HepG2 (cell line): Measurements from ENCODE around the gene ITPK1. TPM values are rescaled to one million over a fixed set of nuclear protein-coding genes. Genes with fewer than 3 reads are reported as not detected.

ENCODE experiments used
- ARID2 ChIP-seq: sonication (generic); formaldehyde crosslinking; IDR thresholded peaks from 2 replicates; pipeline ENCODE4 v1.8.1; 2022; ENCODE audit warnings: mild to moderate bottlenecking, missing genetic modification reagents, borderline replicate concordance
- CHD4 ChIP-seq: fragments of 200-600 bp; sonication (generic); IDR thresholded peaks from 2 replicates; pipeline ENCODE4 v1.7.0; 2017; ENCODE audit warnings: mild to moderate bottlenecking, low read length, borderline replicate concordance
- FOXP1 ChIP-seq, 2 experiments: fragments of 450-650 bp in 1 of 2; IDR thresholded peaks; 2 replicates each; pipeline ENCODE4 v1.6.1; 2017 to 2018; ENCODE audit warnings: antibody characterized with exemption in 1 of 2
- JUN ChIP-seq: sonication (generic); formaldehyde crosslinking; IDR thresholded peaks from 2 replicates; pipeline ENCODE4 v1.4.0; 2020; ENCODE audit warnings: mild to moderate bottlenecking, missing genetic modification reagents
- KMT2A ChIP-seq: sonication (generic); formaldehyde crosslinking; IDR thresholded peaks from 2 replicates; pipeline ENCODE4 v1.4.0; 2020; ENCODE audit warnings: missing genetic modification reagents
- NFYB ChIP-seq: sonication (generic); formaldehyde crosslinking; IDR thresholded peaks from 2 replicates; pipeline ENCODE4 v1.4.0; 2020; ENCODE audit warnings: missing genetic modification reagents
- NR2C2 ChIP-seq: sonication (generic); formaldehyde crosslinking; IDR thresholded peaks from 2 replicates; pipeline ENCODE4 v1.4.0; 2020; ENCODE audit warnings: missing genetic modification reagents, mild to moderate bottlenecking, moderate library complexity, borderline replicate concordance
- PHF21A ChIP-seq: sonication (generic); formaldehyde crosslinking; IDR thresholded peaks from 2 replicates; pipeline ENCODE4 v1.5.0; 2020; ENCODE audit warnings: mild to moderate bottlenecking, missing genetic modification reagents
- RXRA ChIP-seq: sonication (generic); formaldehyde crosslinking; IDR thresholded peaks from 2 replicates; pipeline ENCODE4 v1.5.1; 2020; ENCODE audit warnings: missing genetic modification reagents
- SIX4 ChIP-seq: sonication (generic); formaldehyde crosslinking; IDR thresholded peaks from 2 replicates; pipeline ENCODE4 v1.4.0; 2020; ENCODE audit warnings: missing genetic modification reagents
- SMAD3 ChIP-seq: sonication (generic); formaldehyde crosslinking; IDR thresholded peaks from 2 replicates; pipeline ENCODE4 v1.4.0; 2020; ENCODE audit warnings: missing genetic modification reagents
- TOE1 ChIP-seq: sonication (generic); formaldehyde crosslinking; IDR thresholded peaks from 2 replicates; pipeline ENCODE4 v1.4.0; 2020; ENCODE audit warnings: mild to moderate bottlenecking, missing genetic modification reagents
- YEATS4 ChIP-seq: sonication (generic); formaldehyde crosslinking; IDR thresholded peaks from 2 replicates; pipeline ENCODE4 v1.4.0; 2020; ENCODE audit warnings: missing genetic modification reagents, borderline replicate concordance
- ZNF232 ChIP-seq: sonication (generic); formaldehyde crosslinking; IDR thresholded peaks from 2 replicates; pipeline ENCODE4 v1.4.0; 2020; ENCODE audit warnings: missing genetic modification reagents, borderline replicate concordance
- ZNF382 ChIP-seq: sonication (generic); formaldehyde crosslinking; IDR thresholded peaks from 2 replicates; pipeline ENCODE4 v1.5.0; 2020; ENCODE audit warnings: missing genetic modification reagents, mild to moderate bottlenecking, borderline replicate concordance
- ZNF543 ChIP-seq: sonication (generic); formaldehyde crosslinking; IDR thresholded peaks from 2 replicates; pipeline ENCODE4 v1.4.0; 2020; ENCODE audit warnings: mild to moderate bottlenecking, missing genetic modification reagents
- ZNF772 ChIP-seq: sonication (generic); formaldehyde crosslinking; IDR thresholded peaks from 2 replicates; pipeline ENCODE4 v1.5.0; 2020; ENCODE audit warnings: mild to moderate bottlenecking, missing genetic modification reagents
- ZNF784 ChIP-seq: sonication (generic); formaldehyde crosslinking; IDR thresholded peaks from 2 replicates; pipeline ENCODE4 v1.5.1; 2020; ENCODE audit warnings: missing genetic modification reagents, mild to moderate bottlenecking, borderline replicate concordance
- ZNF788 ChIP-seq: sonication (generic); formaldehyde crosslinking; IDR thresholded peaks from 2 replicates; pipeline ENCODE4 v1.5.0; 2020; ENCODE audit warnings: mild to moderate bottlenecking, missing genetic modification reagents, borderline replicate concordance
- ZNF879 ChIP-seq: sonication (generic); formaldehyde crosslinking; IDR thresholded peaks from 2 replicates; pipeline ENCODE4 v1.8.1; 2023; ENCODE audit warnings: missing genetic modification reagents
- polyA plus RNA-seq, 8 experiments: library from polyadenylated mRNA; depleted of rRNA in 3 of 8; stranded (reverse) in 7 of 8; unstranded in 1 of 8; fragments of >200 nt; fragmentation: Illumina TruSeq in 4 of 8; extraction: Trizol in 4 of 8; gene quantifications; 2 replicates each; pipeline versions ENCODE4 v1.2.1 to v1.2.3, GENCODE V29; 2011 to 2016; ENCODE audit warnings: low read depth in 4 of 8, missing spikeins in 1 of 8, mixed read lengths in 1 of 8; ENCODE audit not compliant: insufficient read depth in 1 of 8
- total RNA-seq, 5 experiments: library from RNA; depleted of rRNA; stranded (reverse); fragments of >200 nt; fragmentation: Illumina TruSeq; extraction: Trizol; gene quantifications; 2 replicates each; pipeline ENCODE4 v1.2.3, GENCODE V29; 2016; ENCODE audit warnings: low read depth in 1 of 5
- TF ChIP-seq, protein P1 (sequence below): sonication (generic); formaldehyde crosslinking; conservative IDR thresholded peaks from 2 replicates; pipeline ENCODE4 v1.5.0; 2020; ENCODE audit warnings: missing genetic modification reagents
- TF ChIP-seq, protein P2 (sequence below), 2 experiments: sonication (generic) in 1 of 2; formaldehyde crosslinking in 1 of 2; IDR thresholded peaks; 2 replicates each; pipeline versions ENCODE4 v1.6.1 to v1.9.0; 2014 to 2022; ENCODE audit warnings: antibody characterized with exemption in 1 of 2, borderline replicate concordance in 1 of 2, inconsistent platforms in 1 of 2, low read depth in 1 of 2, missing genetic modification reagents in 1 of 2

Gene ITPK1
- total and polyA plus RNA-seq, 2 of the 13 experiments (the other 11 are each of a cell fraction or from before 2014, with no cell fraction given), result 20.5 to 47.5 TPM

- TF ChIP-seq ZNF772 (CRISPR knock-in tag) (0 out of 2 replicates have a peak, but pooled peaks have one; percentile 31), RXRA (CRISPR knock-in tag) (peak; percentile 96), ZNF879 (CRISPR knock-in tag) (no peak), JUN (CRISPR knock-in tag) (no peak; the same call in 1 of the 2 replicates), SIX4 (CRISPR knock-in tag) (0 out of 2 replicates have a peak, but pooled peaks have one; percentile 29), ZNF232 (no peak), PHF21A (CRISPR knock-in tag) (peak; percentile 93), TOE1 (CRISPR knock-in tag) (no peak), SMAD3 (peak; percentile 41; the same call in 1 of the 2 replicates), ZNF543 (no peak), FOXP1 (IDR thresholded peaks at IDR 0.05) (no peak), FOXP1 (CRISPR knock-in tag; IDR thresholded peaks at IDR 0.05) (peak; percentile 67), NFYB (CRISPR knock-in tag) (peak; percentile 38), ZNF382 (no peak), ARID2 (CRISPR knock-in tag) (no peak), CHD4 (no peak; the same call in 1 of the 2 replicates), KMT2A (CRISPR knock-in tag) (peak; percentile 50; the same call in 1 of the 2 replicates), YEATS4 (CRISPR knock-in tag) (peak; percentile 75), NR2C2 (CRISPR knock-in tag) (peak; percentile 80), ZNF788 (CRISPR knock-in tag) (peak; percentile 75; the same call in 1 of the 2 replicates), ZNF784 (no peak)
- TF ChIP-seq, protein P1, sequence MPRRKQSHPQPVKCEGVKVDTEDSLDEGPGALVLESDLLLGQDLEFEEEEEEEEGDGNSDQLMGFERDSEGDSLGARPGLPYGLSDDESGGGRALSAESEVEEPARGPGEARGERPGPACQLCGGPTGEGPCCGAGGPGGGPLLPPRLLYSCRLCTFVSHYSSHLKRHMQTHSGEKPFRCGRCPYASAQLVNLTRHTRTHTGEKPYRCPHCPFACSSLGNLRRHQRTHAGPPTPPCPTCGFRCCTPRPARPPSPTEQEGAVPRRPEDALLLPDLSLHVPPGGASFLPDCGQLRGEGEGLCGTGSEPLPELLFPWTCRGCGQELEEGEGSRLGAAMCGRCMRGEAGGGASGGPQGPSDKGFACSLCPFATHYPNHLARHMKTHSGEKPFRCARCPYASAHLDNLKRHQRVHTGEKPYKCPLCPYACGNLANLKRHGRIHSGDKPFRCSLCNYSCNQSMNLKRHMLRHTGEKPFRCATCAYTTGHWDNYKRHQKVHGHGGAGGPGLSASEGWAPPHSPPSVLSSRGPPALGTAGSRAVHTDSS (CRISPR knock-in tag), result 0 out of 2 replicates have a peak, but pooled peaks have one; percentile 30
- TF ChIP-seq, protein P2, sequence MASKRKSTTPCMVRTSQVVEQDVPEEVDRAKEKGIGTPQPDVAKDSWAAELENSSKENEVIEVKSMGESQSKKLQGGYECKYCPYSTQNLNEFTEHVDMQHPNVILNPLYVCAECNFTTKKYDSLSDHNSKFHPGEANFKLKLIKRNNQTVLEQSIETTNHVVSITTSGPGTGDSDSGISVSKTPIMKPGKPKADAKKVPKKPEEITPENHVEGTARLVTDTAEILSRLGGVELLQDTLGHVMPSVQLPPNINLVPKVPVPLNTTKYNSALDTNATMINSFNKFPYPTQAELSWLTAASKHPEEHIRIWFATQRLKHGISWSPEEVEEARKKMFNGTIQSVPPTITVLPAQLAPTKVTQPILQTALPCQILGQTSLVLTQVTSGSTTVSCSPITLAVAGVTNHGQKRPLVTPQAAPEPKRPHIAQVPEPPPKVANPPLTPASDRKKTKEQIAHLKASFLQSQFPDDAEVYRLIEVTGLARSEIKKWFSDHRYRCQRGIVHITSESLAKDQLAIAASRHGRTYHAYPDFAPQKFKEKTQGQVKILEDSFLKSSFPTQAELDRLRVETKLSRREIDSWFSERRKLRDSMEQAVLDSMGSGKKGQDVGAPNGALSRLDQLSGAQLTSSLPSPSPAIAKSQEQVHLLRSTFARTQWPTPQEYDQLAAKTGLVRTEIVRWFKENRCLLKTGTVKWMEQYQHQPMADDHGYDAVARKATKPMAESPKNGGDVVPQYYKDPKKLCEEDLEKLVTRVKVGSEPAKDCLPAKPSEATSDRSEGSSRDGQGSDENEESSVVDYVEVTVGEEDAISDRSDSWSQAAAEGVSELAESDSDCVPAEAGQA (IDR thresholded peaks at IDR 0.05; ENCODE audit: low read depth), result no peak
- TF ChIP-seq, protein P2 (CRISPR knock-in tag; IDR thresholded peaks at IDR 0.05; ENCODE audit: borderline replicate concordance), result 0 out of 2 replicates have a peak, but pooled peaks have one; percentile 27
Observed at GRCh38 chr14:93035917-93036651, 79.6 kb downstream of the ITPK1 start (continued).
